PC-3 (cell line): Measurements from ENCODE around the gene MARCHF9. TPM values are rescaled to one million over a fixed set of nuclear protein-coding genes. Genes with fewer than 3 reads are reported as not detected.
"Not testable (repeated sequence)": the region's sequence is repeated elsewhere in the genome, so short reads cannot be mapped to it uniquely, and the experiment has no call there.

ENCODE experiments used
- ATAC-seq: fragments of 200-7000 bp; cut with Tn5 transposase; 2 replicates; pipeline ENCODE4 v1.9.1; 2020; ENCODE audit warnings: mild to moderate bottlenecking, moderate library complexity
- BruUV-seq: library from RNA; stranded (reverse); fragments of 400-500 nt; replicated peaks from 2 replicates; lab custom pipeline; 2021; lab: Mats Ljungman, UMichigan
- CTCF ChIA-PET: fragments of 300-600 bp; sonication (Branson Sonifier 250); formaldehyde crosslinking; loops from one replicate; lab custom pipeline; 2022; ENCODE audit warnings: antibody characterized with exemption; lab: Charles Lee
- POLR2A ChIA-PET: fragments of 300-600 bp; sonication (Branson Sonifier 250); formaldehyde crosslinking; loops from one replicate; lab custom pipeline; 2022; ENCODE audit warnings: antibody characterized with exemption; ENCODE audit not compliant: unreplicated experiment; lab: Charles Lee
- DNase-seq: peaks from one replicate; pipeline ENCODE4 v3.0.0-alpha.2; 2015
- H2AFZ ChIP-seq: fragments of 300-600 bp; sonication (generic); 2 replicates; pipeline ENCODE4 v1.6.0; 2016; ENCODE audit warnings: antibody characterized with exemption, low read length
- H3F3A ChIP-seq: fragments of 300-600 bp; sonication (generic); one replicate; pipeline ENCODE4 v1.6.0; 2017; ENCODE audit warnings: antibody characterized with exemption, low read length, control low read depth, mild to moderate bottlenecking; ENCODE audit not compliant: unreplicated experiment
- H3K27ac ChIP-seq: fragments of 300-600 bp; sonication (generic); 2 replicates; pipeline ENCODE4 v1.5.1; 2016; ENCODE audit warnings: mild to moderate bottlenecking, low read length
- H3K27me3 ChIP-seq: fragments of 300-600 bp; sonication (generic); 2 replicates; pipeline ENCODE4 v1.6.1; 2016; ENCODE audit warnings: low read length, mixed read lengths
- H3K36me3 ChIP-seq: fragments of 300-600 bp; sonication (generic); 2 replicates; pipeline ENCODE4 v1.6.1; 2016; ENCODE audit warnings: low read depth, mixed run types, low read length, mixed read lengths
- H3K4me1 ChIP-seq: fragments of 300-600 bp; sonication (generic); 2 replicates; pipeline ENCODE4 v1.5.1; 2016; ENCODE audit warnings: low read length; ENCODE audit not compliant: insufficient read depth
- H3K4me2 ChIP-seq: fragments of 300-600 bp; sonication (generic); 2 replicates; pipeline ENCODE4 v1.6.0; 2016; ENCODE audit warnings: low read length
- H3K4me3 ChIP-seq: fragments of 300-600 bp; sonication (generic); 2 replicates; pipeline ENCODE4 v1.5.1; 2016; ENCODE audit warnings: mild to moderate bottlenecking, low read length, mixed read lengths
- H3K79me2 ChIP-seq: fragments of 300-600 bp; sonication (generic); 2 replicates; pipeline ENCODE4 v1.6.1; 2017; ENCODE audit warnings: low read length, mixed read lengths
- H3K9ac ChIP-seq: fragments of 300-600 bp; sonication (generic); 2 replicates; pipeline ENCODE4 v1.6.0; 2016; ENCODE audit warnings: mild to moderate bottlenecking, low read length
- H3K9me2 ChIP-seq: fragments of 300-600 bp; sonication (generic); replicated peaks from 2 replicates; pipeline ENCODE4 v1.6.1; 2016; ENCODE audit warnings: mixed run types, low read length, mixed read lengths
- H3K9me3 ChIP-seq: fragments of 300-600 bp; sonication (generic); 2 replicates; pipeline ENCODE4 v1.6.1; 2016; ENCODE audit warnings: low read length, mixed read lengths
- H4K20me1 ChIP-seq: fragments of 300-600 bp; sonication (generic); 2 replicates; pipeline ENCODE4 v1.6.1; 2016; ENCODE audit warnings: low read length, mixed read lengths
- CTCF ChIP-seq: fragments of 300-600 bp; sonication (generic); conservative IDR thresholded peaks from 2 replicates; pipeline ENCODE4 v1.5.1; 2017; ENCODE audit warnings: antibody characterized with exemption, low read depth, mild to moderate bottlenecking, low read length
- EZH2 ChIP-seq: fragments of 300-600 bp; sonication (generic); IDR thresholded peaks from one replicate; pipeline ENCODE4 v1.6.1; 2017; ENCODE audit warnings: antibody characterized with exemption, mild to moderate bottlenecking, low read length; ENCODE audit not compliant: unreplicated experiment
- EZH2phosphoT487 ChIP-seq: fragments of 300-600 bp; sonication (generic); IDR thresholded peaks from 2 replicates; pipeline ENCODE4 v1.6.1; 2018; ENCODE audit warnings: mild to moderate bottlenecking, antibody characterized with exemption, low read length, borderline replicate concordance
- intact Hi-C: fragments of 100-400 bp; cut with micrococcal nuclease; formaldehyde crosslinking; loops from 2 replicates; pipeline ENCODE4 v1.9.0; 2023
- total RNA-seq: library from RNA; depleted of rRNA; stranded (reverse); fragments of >200 nt; gene quantifications from 2 replicates; pipeline ENCODE4 v1.2.3, GENCODE V29; 2014

The MARCHF9 gene
- total RNA-seq, 1 experiment from 2014 or later = 13.4 TPM

- Histone ChIP-seq H3F3A (no peaks in the 10 kb centered on the region), H3K79me2 (no peaks in the 10 kb centered on the region), H4K20me1 (no peaks in the 10 kb centered on the region), H3K36me3 (no peaks in the 10 kb centered on the region), H3K9ac (no peak overlapping the region), H3K27ac (no peak overlapping the region), H3K4me2 (no peak overlapping the region), H3K9me2 (no peaks in the 10 kb centered on the region), H3K27me3 (no peaks in the 10 kb centered on the region), H3K4me3 (no peak overlapping the region), H3K9me3 (no peaks in the 10 kb centered on the region), H2AFZ (no peak overlapping the region), H3K4me1 (no peaks in the 10 kb centered on the region)
- BruUV-seq = no TSS peak
- ATAC-seq (no peak), DNase-seq (no peak)
- TF ChIP-seq CTCF (no peak), EZH2phosphoT487 (no peak), EZH2 (no peak)
- POLR2A ChIA-PET = no interaction called here
- CTCF ChIA-PET = no interaction called here
- intact Hi-C loops = no loop called here
These were observed 42.2 kb upstream of the MARCHF9 start for GRCh38 chr12:57712701-57713100.

- ChIA-PET CTCF (no interaction called here), POLR2A (no interaction called here)
- Histone ChIP-seq H3K9me3 (no peaks in the 10 kb centered on the region), H3K27ac (no peak overlapping the region), H3K4me1 (no peaks in the 10 kb centered on the region), H3F3A (no peaks in the 10 kb centered on the region), H3K36me3 (no peaks in the 10 kb centered on the region), H4K20me1 (no peaks in the 10 kb centered on the region), H3K4me3 (no peak overlapping the region), H3K9ac (no peak overlapping the region), H3K79me2 (no peaks in the 10 kb centered on the region), H3K9me2 (no peaks in the 10 kb centered on the region), H2AFZ (no peak overlapping the region), H3K27me3 (no peaks in the 10 kb centered on the region), H3K4me2 (no peak overlapping the region)
- DNase-seq (no peak), ATAC-seq (no peak)
- intact Hi-C loops = no loop called here
- no TSS peak for BruUV-seq
- TF ChIP-seq EZH2 (no peak), CTCF (no peak), EZH2phosphoT487 (no peak)
These were observed 41.7 kb upstream of the MARCHF9 start for GRCh38 chr12:57713209-57713608.

- H3F3A ChIP-seq, H3K9me2 ChIP-seq, H4K20me1 ChIP-seq, ATAC-seq, H3K9ac ChIP-seq, H3K4me1 ChIP-seq, BruUV-seq, DNase-seq, H2AFZ ChIP-seq, POLR2A ChIA-PET, H3K27ac ChIP-seq, H3K4me2 ChIP-seq, H3K79me2 ChIP-seq, H3K9me3 ChIP-seq, H3K27me3 ChIP-seq, H3K4me3 ChIP-seq, CTCF ChIA-PET, intact Hi-C loops: not testable (repeated sequence)
- peaks cover 11% of the 10 kb centered on the region; the same call in 1 of the 2 replicates for H3K36me3 ChIP-seq
These were observed 39.7 kb upstream of the MARCHF9 start for GRCh38 chr12:57715036-57715748.
